PC-9 (cell line): ENCODE results near the gene PLA2G2D. TPM values are rescaled to one million over a fixed set of nuclear protein-coding genes. Genes with fewer than 3 reads are reported as not detected.

Source experiments
- BruUV-seq: library from RNA; stranded (reverse); fragments of 400-500 nt; replicated peaks from 2 replicates; lab custom pipeline; 2021; lab: Mats Ljungman, UMichigan
- CTCF ChIA-PET: fragments of 300-600 bp; sonication (Branson Sonifier 250); formaldehyde crosslinking; loops from one replicate; lab custom pipeline; 2022; ENCODE audit warnings: antibody characterized with exemption; lab: Charles Lee
- POLR2A ChIA-PET: fragments of 300-600 bp; sonication (Branson Sonifier 250); formaldehyde crosslinking; loops from one replicate; lab custom pipeline; 2022; ENCODE audit warnings: antibody characterized with exemption; ENCODE audit not compliant: unreplicated experiment; lab: Charles Lee
- DNase-seq, 2 experiments: peaks; one replicate each; pipeline versions ENCODE4 v3.0.0 to v3.0.0-alpha.2; 2015 to 2022; ENCODE audit warnings: mixed read lengths in 1 of 2
- H2AFZ ChIP-seq: fragments of 200-600 bp; sonication (generic); 2 replicates; pipeline ENCODE4 v1.8.1; 2017; ENCODE audit warnings: antibody characterized with exemption
- H3F3A ChIP-seq: fragments of 200-600 bp; sonication (generic); 2 replicates; pipeline ENCODE4 v1.8.1; 2017; ENCODE audit warnings: antibody characterized with exemption, mild to moderate bottlenecking, low read depth; ENCODE audit not compliant: insufficient read depth
- H3K27ac ChIP-seq: fragments of 200-600 bp; sonication (generic); 2 replicates; pipeline ENCODE4 v1.6.1; 2016; ENCODE audit warnings: mixed run types
- H3K27me3 ChIP-seq: fragments of 200-600 bp; sonication (generic); 2 replicates; pipeline ENCODE4 v1.6.1; 2016; ENCODE audit warnings: low read depth, mixed run types; ENCODE audit not compliant: insufficient read depth
- H3K36me3 ChIP-seq: fragments of 200-600 bp; sonication (generic); 2 replicates; pipeline ENCODE4 v1.6.1; 2016; ENCODE audit warnings: low read depth, mixed run types
- H3K4me1 ChIP-seq: fragments of 200-600 bp; sonication (generic); replicated peaks from 2 replicates; pipeline ENCODE4 v1.6.1; 2016; ENCODE audit warnings: mixed run types; ENCODE audit not compliant: insufficient read depth
- H3K4me2 ChIP-seq: fragments of 200-600 bp; sonication (generic); 2 replicates; pipeline ENCODE4 v1.6.1; 2017; ENCODE audit warnings: mixed run types
- H3K4me3 ChIP-seq: fragments of 200-600 bp; sonication (generic); 2 replicates; pipeline ENCODE4 v1.6.1; 2016; ENCODE audit warnings: mixed run types
- H3K79me2 ChIP-seq: fragments of 200-600 bp; sonication (generic); 2 replicates; pipeline ENCODE4 v1.6.1; 2017; ENCODE audit warnings: low read depth, mixed run types
- H3K9me2 ChIP-seq: fragments of 200-600 bp; sonication (generic); 2 replicates; pipeline ENCODE4 v1.8.1; 2017; ENCODE audit warnings: mild to moderate bottlenecking; ENCODE audit not compliant: insufficient read depth
- H3K9me3 ChIP-seq: fragments of 200-600 bp; sonication (generic); 2 replicates; pipeline ENCODE4 v1.8.1; 2016; ENCODE audit warnings: low read depth; ENCODE audit not compliant: insufficient read depth
- H4K20me1 ChIP-seq: fragments of 200-600 bp; sonication (generic); 2 replicates; pipeline ENCODE4 v1.8.1; 2017; ENCODE audit not compliant: insufficient read depth
- CTCF ChIP-seq: fragments of 200-600 bp; sonication (generic); conservative IDR thresholded peaks from 2 replicates; pipeline ENCODE4 v1.6.1; 2017; ENCODE audit warnings: mixed run types, antibody characterized with exemption, mild to moderate bottlenecking, moderate library complexity
- EZH2 ChIP-seq: fragments of 200-600 bp; sonication (generic); IDR thresholded peaks from 2 replicates; pipeline ENCODE4 v1.8.0; 2017; ENCODE audit warnings: antibody characterized with exemption, low read depth
- intact Hi-C: fragments of 100-400 bp; cut with micrococcal nuclease; formaldehyde crosslinking; loops from one replicate; pipeline ENCODE4 v1.10.0; 2022; ENCODE audit not compliant: unreplicated experiment
- total RNA-seq: library from RNA; stranded (reverse); gene quantifications from 2 replicates; pipeline ENCODE4 v1.2.3, GENCODE V29; 2021

The PLA2G2D gene
- total RNA-seq, 1 experiment from 2014 or later, result not detected

GRCh38 chr1:20079661-20080305, 39.6 kb downstream of the PLA2G2D start:
- no peaks in the 10 kb centered on the region for H3F3A ChIP-seq
- no peak for TF ChIP-seq EZH2
- TF ChIP-seq CTCF, result no peak
- no peak overlapping the region for H3K4me3 ChIP-seq
- H3K27ac ChIP-seq, result no peak overlapping the region
- H3K4me1 ChIP-seq, result no peaks in the 10 kb centered on the region
- no peaks in the 10 kb centered on the region for H3K27me3 ChIP-seq
- DNase-seq, result no peak
- H3K4me2 ChIP-seq, result no peak overlapping the region
- no TSS peak for BruUV-seq
- intact Hi-C loops, result no loop called here
- H4K20me1 ChIP-seq, result no peaks in the 10 kb centered on the region
- no peaks in the 10 kb centered on the region for H3K9me2 ChIP-seq
- H3K36me3 ChIP-seq, result no peaks in the 10 kb centered on the region
- ChIA-PET POLR2A (no interaction called here), CTCF (no interaction called here)
- no peaks in the 10 kb centered on the region for H3K79me2 ChIP-seq
- H2AFZ ChIP-seq, result no peak overlapping the region
- no peaks in the 10 kb centered on the region for H3K9me3 ChIP-seq

GRCh38 chr1:20078711-20079110, 40.6 kb downstream of the PLA2G2D start:
- POLR2A ChIA-PET, result no interaction called here
- Histone ChIP-seq H3K27ac (no peak overlapping the region), H3F3A (no peaks in the 10 kb centered on the region), H3K4me2 (no peak overlapping the region), H3K4me1 (no peaks in the 10 kb centered on the region), H3K79me2 (no peaks in the 10 kb centered on the region), H4K20me1 (no peaks in the 10 kb centered on the region), H3K27me3 (no peaks in the 10 kb centered on the region), H2AFZ (no peak overlapping the region), H3K9me3 (no peaks in the 10 kb centered on the region), H3K36me3 (no peaks in the 10 kb centered on the region), H3K9me2 (no peaks in the 10 kb centered on the region), H3K4me3 (no peak overlapping the region)
- TF ChIP-seq CTCF, result no peak
- TF ChIP-seq EZH2, result no peak
- CTCF ChIA-PET, result no interaction called here
- BruUV-seq, result no TSS peak
- DNase-seq, result no peak
- intact Hi-C loops, result no loop called here

- POLR2A ChIA-PET, result interaction anchor here (0.6 kb wide), 1 partner anchor 302 kb away, joined by 3 read pairs; no protein-coding TSS in a partner anchor
- no peak overlapping the region for H3K4me2 ChIP-seq
- intact Hi-C loops, result no loop called here
- no peaks in the 10 kb centered on the region for H3K79me2 ChIP-seq
- CTCF ChIA-PET, result no interaction called here
- no peaks in the 10 kb centered on the region for H3K9me3 ChIP-seq
- no peaks in the 10 kb centered on the region for H3K4me1 ChIP-seq
- H2AFZ ChIP-seq, result no peak overlapping the region
- no peaks in the 10 kb centered on the region for H3K9me2 ChIP-seq
- H4K20me1 ChIP-seq, result no peaks in the 10 kb centered on the region
- H3K27ac ChIP-seq, result no peak overlapping the region
- H3K36me3 ChIP-seq, result no peaks in the 10 kb centered on the region
- DNase-seq, result no peak
- BruUV-seq, result no TSS peak
- TF ChIP-seq EZH2, result no peak
- TF ChIP-seq CTCF, result no peak
- no peak overlapping the region for H3K4me3 ChIP-seq
- no peaks in the 10 kb centered on the region for H3F3A ChIP-seq
- H3K27me3 ChIP-seq, result no peaks in the 10 kb centered on the region
Observed at GRCh38 chr1:20078171-20078651, 41.1 kb downstream of the PLA2G2D start.
